HEK293 (cell line): ENCODE data around the gene SZT2.

ENCODE experiments used
- CTCF ChIA-PET: fragments of 350-600 bp; formaldehyde crosslinking; extraction: SDS; loops from one replicate; lab custom pipeline; 2021; ENCODE audit warnings: antibody characterized with exemption; lab: Yijun Ruan, JAX
- POLR2A ChIA-PET: fragments of 300-600 bp; formaldehyde crosslinking; extraction: SDS; loops from one replicate; lab custom pipeline; 2020; ENCODE audit warnings: antibody characterized with exemption, inconsistent platforms; lab: Yijun Ruan, JAX
- H3K27ac ChIP-seq: fragments of 200-500 bp; sonication (Bioruptor generic); 2 replicates; pipeline ENCODE4 v1.5.1; 2014; ENCODE audit warnings: low read depth, low read length, control low read depth, inconsistent platforms; ENCODE audit errors: extremely low read depth
- H3K36me3 ChIP-seq, 2 experiments: fragments of 200-500 bp in 1 of 2; sonication (Bioruptor generic) in 1 of 2; 1 replicate in 1 of 2; 2 replicates in 1 of 2; pipeline ENCODE4 v1.5.1; 2014 to 2017; ENCODE audit warnings: inconsistent platforms in 2 of 2, low read length in 2 of 2; ENCODE audit not compliant: control insufficient read depth in 2 of 2, insufficient read depth in 1 of 2
- H3K4me1 ChIP-seq: fragments of 200-500 bp; sonication (Bioruptor generic); 2 replicates; pipeline ENCODE4 v1.5.1; 2014; ENCODE audit warnings: mild to moderate bottlenecking, low read length, inconsistent platforms; ENCODE audit not compliant: control insufficient read depth, insufficient read depth
- H3K4me3 ChIP-seq: 2 replicates; pipeline ENCODE4 v1.5.1; 2011; ENCODE audit warnings: low read depth, mild to moderate bottlenecking, control low read depth, low read length, moderate library complexity
- H3K9me3 ChIP-seq: fragments of 200-500 bp; sonication (Bioruptor generic); 2 replicates; pipeline ENCODE4 v1.5.1; 2014; ENCODE audit warnings: low read depth, low read length, inconsistent platforms; ENCODE audit not compliant: control insufficient read depth, insufficient read depth
- KLF10 ChIP-seq: fragments of 450-650 bp; IDR thresholded peaks from 2 replicates; pipeline ENCODE4 v1.5.1; 2018; ENCODE audit warnings: missing biosample characterization, mild to moderate bottlenecking, missing genetic modification characterization
- KLF16 ChIP-seq: fragments of 450-650 bp; formaldehyde crosslinking; IDR thresholded peaks from 2 replicates; pipeline ENCODE4 v1.5.1; 2017; ENCODE audit warnings: missing biosample characterization, missing genetic modification characterization
- MEIS1 ChIP-seq: sonication (generic); formaldehyde crosslinking; IDR thresholded peaks from 2 replicates; pipeline ENCODE4 v1.8.1; 2022; ENCODE audit warnings: missing genetic modification reagents, mild to moderate bottlenecking, borderline replicate concordance
- MZF1 ChIP-seq: fragments of 450-650 bp; formaldehyde crosslinking; IDR thresholded peaks from 2 replicates; pipeline ENCODE4 v1.5.1; 2017; ENCODE audit warnings: missing biosample characterization, missing genetic modification characterization, borderline replicate concordance
- PBX3 ChIP-seq: sonication (generic); formaldehyde crosslinking; IDR thresholded peaks from 2 replicates; pipeline ENCODE4 v1.8.1; 2022; ENCODE audit warnings: mild to moderate bottlenecking, moderate library complexity, missing genetic modification reagents
- PRDM1 ChIP-seq: fragments of 450-650 bp; formaldehyde crosslinking; IDR thresholded peaks from 2 replicates; pipeline ENCODE4; 2016; ENCODE audit warnings: missing biosample characterization, missing genetic modification characterization
- RBAK ChIP-seq: fragments of 450-650 bp; formaldehyde crosslinking; IDR thresholded peaks from 2 replicates; pipeline ENCODE4 v1.5.1; 2016; ENCODE audit warnings: missing biosample characterization, missing genetic modification characterization
- ZBTB49 ChIP-seq: fragments of 450-650 bp; formaldehyde crosslinking; IDR thresholded peaks from 2 replicates; pipeline ENCODE4 v1.5.1; 2016; ENCODE audit warnings: missing biosample characterization, missing genetic modification characterization, low read depth
- ZFP3 ChIP-seq: fragments of 450-650 bp; formaldehyde crosslinking; IDR thresholded peaks from 2 replicates; pipeline ENCODE4 v1.5.1; 2016; ENCODE audit warnings: low read depth, missing biosample characterization, missing genetic modification characterization
- ZFP37 ChIP-seq: fragments of 450-650 bp; formaldehyde crosslinking; IDR thresholded peaks from 2 replicates; pipeline ENCODE4 v1.5.1; 2016; ENCODE audit warnings: missing biosample characterization, missing genetic modification characterization
- ZFP69B ChIP-seq: fragments of 450-650 bp; formaldehyde crosslinking; IDR thresholded peaks from 2 replicates; pipeline ENCODE4 v1.5.1; 2016; ENCODE audit warnings: missing biosample characterization, missing genetic modification characterization
- ZNF121 ChIP-seq: fragments of 450-650 bp; formaldehyde crosslinking; IDR thresholded peaks from 2 replicates; pipeline ENCODE4 v1.5.1; 2016; ENCODE audit warnings: missing biosample characterization, missing genetic modification characterization
- ZNF138 ChIP-seq: fragments of 450-650 bp; formaldehyde crosslinking; IDR thresholded peaks from 2 replicates; pipeline ENCODE4 v1.5.1; 2016; ENCODE audit warnings: missing biosample characterization, missing genetic modification characterization, borderline replicate concordance
- ZNF169 ChIP-seq: fragments of 450-650 bp; formaldehyde crosslinking; IDR thresholded peaks from 2 replicates; pipeline ENCODE4 v1.5.1; 2016; ENCODE audit warnings: missing biosample characterization, missing genetic modification characterization
- ZNF24 ChIP-seq: fragments of 450-650 bp; formaldehyde crosslinking; IDR thresholded peaks from 2 replicates; pipeline ENCODE4 v1.5.1; 2016; ENCODE audit warnings: missing biosample characterization, missing genetic modification characterization
- ZNF335 ChIP-seq: fragments of 450-650 bp; formaldehyde crosslinking; conservative IDR thresholded peaks from 2 replicates; pipeline ENCODE4 v1.5.1; 2016; ENCODE audit warnings: missing biosample characterization, missing genetic modification characterization
- ZNF473 ChIP-seq: fragments of 450-650 bp; formaldehyde crosslinking; IDR thresholded peaks from 2 replicates; pipeline ENCODE4 v1.5.1; 2017; ENCODE audit warnings: missing biosample characterization, missing genetic modification characterization
- ZNF560 ChIP-seq: fragments of 450-650 bp; formaldehyde crosslinking; IDR thresholded peaks from 2 replicates; pipeline ENCODE4 v1.5.1; 2017; ENCODE audit warnings: missing biosample characterization, missing genetic modification characterization, borderline replicate concordance
- ZNF585B ChIP-seq: fragments of 450-650 bp; formaldehyde crosslinking; IDR thresholded peaks from 2 replicates; pipeline ENCODE4 v1.5.1; 2016; ENCODE audit warnings: missing biosample characterization, missing genetic modification characterization
- ZNF610 ChIP-seq: fragments of 450-650 bp; formaldehyde crosslinking; IDR thresholded peaks from 2 replicates; pipeline ENCODE4 v1.5.1; 2016; ENCODE audit warnings: missing biosample characterization, missing genetic modification characterization, borderline replicate concordance
- ZNF658 ChIP-seq: fragments of 450-650 bp; formaldehyde crosslinking; IDR thresholded peaks from 2 replicates; pipeline ENCODE4; 2016; ENCODE audit warnings: missing biosample characterization, missing genetic modification characterization
- ZNF677 ChIP-seq: fragments of 450-650 bp; IDR thresholded peaks from 2 replicates; pipeline ENCODE4 v1.5.0; 2018; ENCODE audit warnings: missing biosample characterization, mild to moderate bottlenecking, missing genetic modification characterization, moderate library complexity
- ZNF701 ChIP-seq: fragments of 450-650 bp; formaldehyde crosslinking; IDR thresholded peaks from 2 replicates; pipeline ENCODE4 v1.5.1; 2016; ENCODE audit warnings: missing biosample characterization, missing genetic modification characterization
- ZNF707 ChIP-seq: fragments of 450-650 bp; formaldehyde crosslinking; IDR thresholded peaks from 2 replicates; pipeline ENCODE4 v1.5.1; 2016; ENCODE audit warnings: missing biosample characterization, missing genetic modification characterization
- ZNF791 ChIP-seq: fragments of 450-650 bp; formaldehyde crosslinking; IDR thresholded peaks from 2 replicates; pipeline ENCODE4 v1.5.1; 2016; ENCODE audit warnings: missing biosample characterization, missing genetic modification characterization

SZT2 gene

GRCh38 chr1:43372172-43372571 is 17.5 kb upstream of the SZT2 start:
- CTCF ChIA-PET: no interaction called here
- H3K27ac ChIP-seq: no peak overlapping the region
- TF ChIP-seq ZNF610 (no peak), KLF16 (tag by site-specific recombination) (no peak), ZNF707 (tag by site-specific recombination) (no peak), KLF10 (no peak)
- POLR2A ChIA-PET: interaction anchor here (0.9 kb wide), 1 partner anchor 12 kb away, joined by 5 read pairs; no protein-coding TSS in a partner anchor
- peaks cover 6% of the 10 kb centered on the region; the same call in 1 of the 2 replicates for H3K4me1 ChIP-seq
- no peak overlapping the region for H3K4me3 ChIP-seq
- no peaks in the 10 kb centered on the region for H3K36me3 ChIP-seq
- no peaks in the 10 kb centered on the region for H3K9me3 ChIP-seq

- no peak overlapping the region for H3K4me3 ChIP-seq
- peaks cover 5% of the 10 kb centered on the region; the same call in 1 of the 2 replicates for H3K4me1 ChIP-seq
- H3K27ac ChIP-seq: no peak overlapping the region
- no peaks in the 10 kb centered on the region for H3K36me3 ChIP-seq
- ChIA-PET CTCF (no interaction called here), POLR2A (interaction anchor here (1.1 to 3.6 kb wide), 2 partner anchors 15 to 16 kb away, joined by 3 to 10 read pairs; partner anchors contain the start of genes CDC20, MED8 and SZT2)
- TF ChIP-seq ZNF585B (tag by site-specific recombination): no peak
- no peak for TF ChIP-seq ZFP69B (tag by site-specific recombination)
- TF ChIP-seq, all 188 proteins: peak for 0
- no peaks in the 10 kb centered on the region for H3K9me3 ChIP-seq
Observed at GRCh38 chr1:43373066-43373940, 16.4 kb upstream of the SZT2 start.

GRCh38 chr1:43376723-43377235 is 12.9 kb upstream of the SZT2 start:
- H3K4me1 ChIP-seq: no peaks in the 10 kb centered on the region
- TF ChIP-seq ZBTB49 (tag by site-specific recombination) (no peak), ZNF677 (tag by site-specific recombination) (no peak), ZNF560 (no peak)
- H3K4me3 ChIP-seq: no peak overlapping the region
- CTCF ChIA-PET: interaction anchor here (0.8 to 1.6 kb wide), 2 partner anchors 9 to 18 kb away, joined by 3 to 8 read pairs; partner anchors contain the start of genes CDC20 and ELOVL1
- no peaks in the 10 kb centered on the region for H3K9me3 ChIP-seq
- no peak overlapping the region for H3K27ac ChIP-seq
- POLR2A ChIA-PET: interaction anchor here (0.8 to 3.1 kb wide), 3 partner anchors 8 to 19 kb away, joined by 7 to 9 read pairs (median 7); partner anchors contain the start of genes CDC20, ELOVL1, MED8 and SZT2
- peaks cover 3 to 10% of the 10 kb centered on the region in 2 experiments; a peak in 1 of 3 replicates for H3K36me3 ChIP-seq

GRCh38 chr1:43377831-43378230 is 11.9 kb upstream of the SZT2 start:
- H3K9me3 ChIP-seq: no peaks in the 10 kb centered on the region
- H3K4me3 ChIP-seq: no peak overlapping the region
- H3K4me1 ChIP-seq: no peaks in the 10 kb centered on the region
- H3K36me3 ChIP-seq: peaks cover 3 to 20% of the 10 kb centered on the region in 2 experiments; a peak in 1 of 3 replicates
- TF ChIP-seq ZNF24: no peak
- TF ChIP-seq MZF1 (tag by site-specific recombination): no peak
- TF ChIP-seq ZNF169 (tag by site-specific recombination): no peak
- TF ChIP-seq ZNF138 (tag by site-specific recombination): no peak
- TF ChIP-seq ZFP37: no peak
- TF ChIP-seq MEIS1: no peak
- no peak for TF ChIP-seq KLF16 (tag by site-specific recombination)
- TF ChIP-seq PBX3 (CRISPR knock-in tag): no peak
- no peak for TF ChIP-seq PRDM1 (tag by site-specific recombination)
- no peak for TF ChIP-seq ZNF658 (tag by site-specific recombination)
- TF ChIP-seq ZNF121: no peak
- no peak for TF ChIP-seq ZNF791 (tag by site-specific recombination)
- TF ChIP-seq ZNF473 (tag by site-specific recombination): no peak
- TF ChIP-seq ZNF701 (tag by site-specific recombination): no peak
- TF ChIP-seq RBAK (tag by site-specific recombination): no peak
- TF ChIP-seq ZNF335 (tag by site-specific recombination): no peak
- TF ChIP-seq ZFP3 (tag by site-specific recombination): no peak
- ChIA-PET POLR2A (interaction anchor here (1.7 to 3.1 kb wide), 3 partner anchors 10 to 19 kb away, joined by 7 to 9 read pairs (median 7); partner anchors contain the start of genes CDC20, ELOVL1, MED8 and SZT2), CTCF (no interaction called here)
- H3K27ac ChIP-seq: no peak overlapping the region
